ENCODE measurements around the gene PRDM16. TPM values are rescaled to one million over a fixed set of nuclear protein-coding genes. Genes with fewer than 3 reads are reported as not detected.

Gene PRDM16
- total and polyA plus RNA-seq, 2 experiments from 2014 or later = 0.14 to 0.16 TPM

GRCh38 chr1:3271866-3272265, 202.9 kb downstream of the PRDM16 start (continued):
- no peak for TF ChIP-seq ETS1 (IDR thresholded peaks at IDR 0.05)

- Mint-ChIP-seq H3K9me3 (peaks cover 8% of the 10 kb centered on the region; the same call in 2 of the 3 replicates), H3K4me1 (no peaks in the 10 kb centered on the region), H3K27ac (no peak overlapping the region), H3K4me3 (no peak overlapping the region), H3K36me3 (ENCODE audit: low read depth) (peaks cover 2% of the 10 kb centered on the region; the same call in 1 of the 3 replicates), H3K27me3 (ENCODE audit: insufficient read depth, low read depth, poor library complexity) (peaks cover 7% of the 10 kb centered on the region)
- TF ChIP-seq ZNF114 (CRISPR knock-in tag; IDR thresholded peaks at IDR 0.05) (no peak), ETS1 (IDR thresholded peaks at IDR 0.05) (no peak)
- Histone ChIP-seq H3K36me3 (ENCODE audit: insufficient read depth) (no peaks in the 10 kb centered on the region), H3K79me2 (replicated peaks; ENCODE audit: insufficient read depth) (no peaks in the 10 kb centered on the region), H3K4me1 (ENCODE audit: insufficient read depth) (no peaks in the 10 kb centered on the region), H4K20me1 (replicated peaks; ENCODE audit: insufficient read depth) (no peaks in the 10 kb centered on the region), H3K4me3 (no peak overlapping the region), H3K4me2 (no peak overlapping the region), H2AFZ (no peak overlapping the region), H3K27me3 (ENCODE audit: insufficient read depth) (no peaks in the 10 kb centered on the region), H3F3A (replicated peaks; ENCODE audit: low read depth) (no peaks in the 10 kb centered on the region), H3K9me2 (ENCODE audit: insufficient read depth) (no peaks in the 10 kb centered on the region), H3K27ac (ENCODE audit: low read depth) (no peak overlapping the region)
- ATAC-seq (no peak), DNase-seq (ENCODE audit: low spot score) (no peak)
Measured at GRCh38 chr1:3272321-3273045, 203.5 kb downstream of the PRDM16 start.

GRCh38 chr1:3273447-3273846, 204.4 kb downstream of the PRDM16 start:
- H3K27ac ChIP-seq (ENCODE audit: low read depth) = no peak overlapping the region
- H4K20me1 ChIP-seq (replicated peaks; ENCODE audit: insufficient read depth) = no peaks in the 10 kb centered on the region
- no peaks in the 10 kb centered on the region for H3K4me1 ChIP-seq (ENCODE audit: insufficient read depth)
- no peak overlapping the region for H3K4me3 Mint-ChIP-seq
- H3K27me3 Mint-ChIP-seq (ENCODE audit: insufficient read depth, low read depth, poor library complexity) = peaks cover 3% of the 10 kb centered on the region
- no peak for TF ChIP-seq REST (IDR thresholded peaks at IDR 0.05; ENCODE audit: unreplicated experiment)
- no peak for TF ChIP-seq ETS1 (IDR thresholded peaks at IDR 0.05)
- TF ChIP-seq NANOG (IDR thresholded peaks at IDR 0.05; ENCODE audit: borderline replicate concordance) = no peak
- no peak for TF ChIP-seq ZNF114 (CRISPR knock-in tag; IDR thresholded peaks at IDR 0.05)
- TF ChIP-seq EZH2phosphoT487 (IDR thresholded peaks at IDR 0.05; ENCODE audit: unreplicated experiment) = no peak
- H3K36me3 ChIP-seq (ENCODE audit: insufficient read depth) = no peaks in the 10 kb centered on the region
- DNase-seq (ENCODE audit: low spot score) = no peak
- no peaks in the 10 kb centered on the region for H3K79me2 ChIP-seq (replicated peaks; ENCODE audit: insufficient read depth)
- no peaks in the 10 kb centered on the region for H3F3A ChIP-seq (replicated peaks; ENCODE audit: low read depth)
- no peak overlapping the region for H3K27ac Mint-ChIP-seq
- no peak overlapping the region for H3K4me2 ChIP-seq
- H3K9me2 ChIP-seq (ENCODE audit: insufficient read depth) = no peaks in the 10 kb centered on the region
- H3K27me3 ChIP-seq (ENCODE audit: insufficient read depth) = no peaks in the 10 kb centered on the region
- no peak overlapping the region for H2AFZ ChIP-seq
- no peaks in the 10 kb centered on the region for H3K4me1 Mint-ChIP-seq
- no peak overlapping the region for H3K4me3 ChIP-seq
- peaks cover 2% of the 10 kb centered on the region; the same call in 1 of the 3 replicates for H3K36me3 Mint-ChIP-seq (ENCODE audit: low read depth)
- peaks cover 8% of the 10 kb centered on the region; the same call in 2 of the 3 replicates for H3K9me3 Mint-ChIP-seq
- no peak for ATAC-seq

Measured in GM23338 (cell line).